ENCODE results near the gene SMYD4. TPM values are rescaled to one million over a fixed set of nuclear protein-coding genes. Genes with fewer than 3 reads are reported as not detected.

The SMYD4 gene
- total RNA-seq, 2 donors from 2014 or later: 31.6 to 36.8 TPM

GRCh38 chr17:1783271-1783670 lies 46.4 kb downstream of the SMYD4 start:
- whole genome bisulfite sequencing, 2 experiments (ENCODE audit: insufficient coverage in 1 of 2, insufficient read length in 1 of 2): 88 to 90% methylated on average over 19 of the region's 19 CpGs
- Mint-ChIP-seq H3K36me3 (ENCODE audit: low read depth) (peaks cover 76% of the 10 kb centered on the region), H3K9me3 (no peaks in the 10 kb centered on the region), H3K27ac (peak overlapping the region; percentile 60), H3K27me3 (ENCODE audit: insufficient read depth) (no peaks in the 10 kb centered on the region), H3K4me1 (peaks cover 2% of the 10 kb centered on the region), H3K4me3 (no peak overlapping the region)
- H3K27ac ChIP-seq (ENCODE audit: low read depth, low read length): no peak overlapping the region
- no peak overlapping the region for H3K9ac ChIP-seq (ENCODE audit: extremely low read depth, low read length, poor library complexity, severe bottlenecking)
- peaks cover 72% of the 10 kb centered on the region for H3K36me3 ChIP-seq (ENCODE audit: control insufficient read depth, insufficient read depth, low read length)
- no peaks in the 10 kb centered on the region for H3K9me3 ChIP-seq (ENCODE audit: control insufficient read depth, low read length)
- no peak overlapping the region for H3K4me3 ChIP-seq (ENCODE audit: low read length)
- H3K27me3 ChIP-seq (ENCODE audit: control insufficient read depth, insufficient read depth, low read length, poor library complexity, severe bottlenecking): no peaks in the 10 kb centered on the region
- TF ChIP-seq, protein P1, sequence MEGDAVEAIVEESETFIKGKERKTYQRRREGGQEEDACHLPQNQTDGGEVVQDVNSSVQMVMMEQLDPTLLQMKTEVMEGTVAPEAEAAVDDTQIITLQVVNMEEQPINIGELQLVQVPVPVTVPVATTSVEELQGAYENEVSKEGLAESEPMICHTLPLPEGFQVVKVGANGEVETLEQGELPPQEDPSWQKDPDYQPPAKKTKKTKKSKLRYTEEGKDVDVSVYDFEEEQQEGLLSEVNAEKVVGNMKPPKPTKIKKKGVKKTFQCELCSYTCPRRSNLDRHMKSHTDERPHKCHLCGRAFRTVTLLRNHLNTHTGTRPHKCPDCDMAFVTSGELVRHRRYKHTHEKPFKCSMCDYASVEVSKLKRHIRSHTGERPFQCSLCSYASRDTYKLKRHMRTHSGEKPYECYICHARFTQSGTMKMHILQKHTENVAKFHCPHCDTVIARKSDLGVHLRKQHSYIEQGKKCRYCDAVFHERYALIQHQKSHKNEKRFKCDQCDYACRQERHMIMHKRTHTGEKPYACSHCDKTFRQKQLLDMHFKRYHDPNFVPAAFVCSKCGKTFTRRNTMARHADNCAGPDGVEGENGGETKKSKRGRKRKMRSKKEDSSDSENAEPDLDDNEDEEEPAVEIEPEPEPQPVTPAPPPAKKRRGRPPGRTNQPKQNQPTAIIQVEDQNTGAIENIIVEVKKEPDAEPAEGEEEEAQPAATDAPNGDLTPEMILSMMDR (conservative IDR thresholded peaks at IDR 0.05): no peak
- no peaks in the 10 kb centered on the region for H3K4me1 ChIP-seq (ENCODE audit: control insufficient read depth, insufficient read depth, low read length)
- DNase-seq: no peak

DNA sequence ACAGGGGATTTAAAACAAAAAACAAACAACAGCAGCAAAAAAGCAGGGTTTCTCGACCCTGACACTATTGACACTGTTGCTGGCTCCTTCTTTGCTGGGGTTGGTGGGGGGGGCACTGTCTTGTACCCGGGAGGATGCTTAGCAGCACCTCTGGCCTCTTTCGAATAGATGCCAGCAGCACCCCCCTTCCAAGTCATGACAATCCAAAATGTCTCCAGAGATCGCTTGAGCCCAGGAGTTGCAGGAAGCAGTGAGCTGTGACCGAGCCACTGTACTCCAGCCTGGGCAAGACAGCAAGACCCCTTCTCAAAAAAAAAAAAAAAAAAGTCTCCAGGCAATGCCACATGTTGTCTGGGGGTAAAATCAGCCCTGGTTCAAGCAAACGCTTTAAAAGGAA lies 47.5 kb downstream of the SMYD4 start:
- WGBS, 2 experiments (ENCODE audit: insufficient coverage in 1 of 2, insufficient read length in 1 of 2): 92 to 100% methylated on average over 1 to 6 of the region's 6 CpGs
- Mint-ChIP-seq H3K36me3 (ENCODE audit: low read depth) (peaks cover 78% of the 10 kb centered on the region), H3K27ac (no peak overlapping the region)

DNA sequence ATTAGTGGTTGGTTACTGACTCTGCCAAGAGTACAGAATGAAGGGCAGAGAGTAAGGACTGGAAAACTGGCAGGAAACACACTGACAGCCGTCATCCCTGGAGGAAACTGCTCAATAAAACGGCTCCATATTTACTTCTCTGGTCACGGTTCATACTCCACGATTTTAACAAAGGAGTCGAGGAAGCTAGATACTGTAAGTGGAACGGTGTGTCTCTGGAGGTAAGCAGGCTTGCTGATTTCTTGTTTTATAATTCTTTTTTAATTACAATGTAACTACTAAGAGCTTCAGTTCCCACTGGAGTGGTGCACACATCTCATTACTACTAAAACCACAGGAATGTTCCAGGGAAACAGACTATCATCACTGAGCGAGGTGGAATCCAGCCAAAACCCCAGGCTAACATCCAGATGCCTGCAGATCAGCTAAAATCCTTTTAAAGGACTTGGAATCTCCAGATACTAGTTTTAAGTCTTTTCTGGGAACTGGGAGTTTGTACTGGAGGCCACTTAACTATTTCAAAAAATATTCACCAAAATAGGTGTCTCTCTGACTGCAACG lies 50.1 kb downstream of the SMYD4 start:
- H3K4me3 Mint-ChIP-seq: no peak overlapping the region
- no peak overlapping the region for H3K27ac ChIP-seq (ENCODE audit: low read depth, low read length)
- H3K36me3 Mint-ChIP-seq (ENCODE audit: low read depth): peaks cover 79% of the 10 kb centered on the region

More for the DNA sequence above, 47.5 kb downstream of the SMYD4 start:
- Histone ChIP-seq H3K27me3 (ENCODE audit: control insufficient read depth, insufficient read depth, low read length, poor library complexity, severe bottlenecking) (no peaks in the 10 kb centered on the region), H3K9me3 (ENCODE audit: control insufficient read depth, low read length) (no peaks in the 10 kb centered on the region), H3K4me1 (ENCODE audit: control insufficient read depth, insufficient read depth, low read length) (no peaks in the 10 kb centered on the region), H3K36me3 (ENCODE audit: control insufficient read depth, insufficient read depth, low read length) (peaks cover 76% of the 10 kb centered on the region), H3K9ac (ENCODE audit: extremely low read depth, low read length, poor library complexity, severe bottlenecking) (no peak overlapping the region), H3K27ac (ENCODE audit: low read depth, low read length) (no peak overlapping the region), H3K4me3 (ENCODE audit: low read length) (no peak overlapping the region)
- peaks cover 2% of the 10 kb centered on the region for H3K4me1 Mint-ChIP-seq
- H3K4me3 Mint-ChIP-seq: no peak overlapping the region
- H3K27me3 Mint-ChIP-seq (ENCODE audit: insufficient read depth): no peaks in the 10 kb centered on the region
- TF ChIP-seq, protein P1 (conservative IDR thresholded peaks at IDR 0.05): no peak
- no peaks in the 10 kb centered on the region for H3K9me3 Mint-ChIP-seq
- no peak for DNase-seq

More for the DNA sequence above, 50.1 kb downstream of the SMYD4 start:
- H3K27me3 Mint-ChIP-seq (ENCODE audit: insufficient read depth): no peaks in the 10 kb centered on the region
- Histone ChIP-seq H3K9ac (ENCODE audit: extremely low read depth, low read length, poor library complexity, severe bottlenecking) (no peak overlapping the region), H3K4me1 (ENCODE audit: control insufficient read depth, insufficient read depth, low read length) (no peaks in the 10 kb centered on the region), H3K9me3 (ENCODE audit: control insufficient read depth, low read length) (no peaks in the 10 kb centered on the region), H3K36me3 (ENCODE audit: control insufficient read depth, insufficient read depth, low read length) (peaks cover 78% of the 10 kb centered on the region), H3K4me3 (ENCODE audit: low read length) (no peak overlapping the region), H3K27me3 (ENCODE audit: control insufficient read depth, insufficient read depth, low read length, poor library complexity, severe bottlenecking) (no peaks in the 10 kb centered on the region)
- peaks cover 2% of the 10 kb centered on the region for H3K4me1 Mint-ChIP-seq
- TF ChIP-seq, protein P1 (conservative IDR thresholded peaks at IDR 0.05): no peak
- peak overlapping the region; percentile 55 for H3K27ac Mint-ChIP-seq
- WGBS, 2 experiments (ENCODE audit: insufficient coverage in 1 of 2, insufficient read length in 1 of 2): 89 to 100% methylated on average over 6 to 8 of the region's 8 CpGs
- H3K9me3 Mint-ChIP-seq: no peaks in the 10 kb centered on the region
- no peak for DNase-seq
